Fibroblast of the aortic adventitia (primary cell): ENCODE data around the gene TGOLN2. TPM values are rescaled to one million over a fixed set of nuclear protein-coding genes. Genes with fewer than 3 reads are reported as not detected.

ENCODE experiments used
- DNase-seq: peaks from one replicate; pipeline ENCODE4 v3.0.0-alpha.2; 2010; ENCODE audit warnings: low read depth
- H3K4me3 ChIP-seq: 2 replicates; pipeline ENCODE4 v1.5.1; 2011; ENCODE audit warnings: low read depth, mild to moderate bottlenecking, control low read depth, low read length, moderate library complexity
- total RNA-seq: library from RNA; depleted of rRNA; stranded (reverse); fragments of >200 nt; gene quantifications from 2 replicates; pipeline ENCODE4 v1.2.3, GENCODE V29; 2012; ENCODE audit warnings: low replicate concordance
- TF ChIP-seq, protein P1 (sequence below): IDR thresholded peaks from 2 replicates; pipeline ENCODE4 v1.5.1; 2011; ENCODE audit warnings: mild to moderate bottlenecking, low read length, control low read depth, inconsistent platforms; ENCODE audit not compliant: insufficient read depth

Gene TGOLN2
- total RNA-seq, 1 donor = 112 TPM

DNA sequence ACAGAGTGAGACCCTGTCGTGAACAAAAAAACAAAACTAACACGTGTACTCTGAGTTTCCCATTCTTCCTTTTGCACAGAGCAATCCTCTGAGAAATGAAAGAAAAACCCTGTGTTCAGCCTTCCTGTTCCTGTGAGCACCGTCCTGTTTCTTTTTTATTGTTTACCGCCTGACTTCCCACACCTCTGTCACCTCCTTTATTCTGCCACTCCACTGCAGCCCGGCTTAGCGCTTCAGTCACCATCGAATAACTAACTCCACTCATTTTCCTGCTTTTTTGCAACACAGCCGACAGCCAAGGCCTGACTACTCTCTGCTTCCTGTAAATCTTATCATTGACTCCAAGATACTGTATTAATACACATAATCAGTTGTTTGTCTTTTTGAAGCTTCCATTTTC lies 40.9 kb downstream of the TGOLN2 start:
- TF ChIP-seq, protein P1, sequence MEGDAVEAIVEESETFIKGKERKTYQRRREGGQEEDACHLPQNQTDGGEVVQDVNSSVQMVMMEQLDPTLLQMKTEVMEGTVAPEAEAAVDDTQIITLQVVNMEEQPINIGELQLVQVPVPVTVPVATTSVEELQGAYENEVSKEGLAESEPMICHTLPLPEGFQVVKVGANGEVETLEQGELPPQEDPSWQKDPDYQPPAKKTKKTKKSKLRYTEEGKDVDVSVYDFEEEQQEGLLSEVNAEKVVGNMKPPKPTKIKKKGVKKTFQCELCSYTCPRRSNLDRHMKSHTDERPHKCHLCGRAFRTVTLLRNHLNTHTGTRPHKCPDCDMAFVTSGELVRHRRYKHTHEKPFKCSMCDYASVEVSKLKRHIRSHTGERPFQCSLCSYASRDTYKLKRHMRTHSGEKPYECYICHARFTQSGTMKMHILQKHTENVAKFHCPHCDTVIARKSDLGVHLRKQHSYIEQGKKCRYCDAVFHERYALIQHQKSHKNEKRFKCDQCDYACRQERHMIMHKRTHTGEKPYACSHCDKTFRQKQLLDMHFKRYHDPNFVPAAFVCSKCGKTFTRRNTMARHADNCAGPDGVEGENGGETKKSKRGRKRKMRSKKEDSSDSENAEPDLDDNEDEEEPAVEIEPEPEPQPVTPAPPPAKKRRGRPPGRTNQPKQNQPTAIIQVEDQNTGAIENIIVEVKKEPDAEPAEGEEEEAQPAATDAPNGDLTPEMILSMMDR = no peak
- H3K4me3 ChIP-seq = no peak overlapping the region
- no peak for DNase-seq

DNA sequence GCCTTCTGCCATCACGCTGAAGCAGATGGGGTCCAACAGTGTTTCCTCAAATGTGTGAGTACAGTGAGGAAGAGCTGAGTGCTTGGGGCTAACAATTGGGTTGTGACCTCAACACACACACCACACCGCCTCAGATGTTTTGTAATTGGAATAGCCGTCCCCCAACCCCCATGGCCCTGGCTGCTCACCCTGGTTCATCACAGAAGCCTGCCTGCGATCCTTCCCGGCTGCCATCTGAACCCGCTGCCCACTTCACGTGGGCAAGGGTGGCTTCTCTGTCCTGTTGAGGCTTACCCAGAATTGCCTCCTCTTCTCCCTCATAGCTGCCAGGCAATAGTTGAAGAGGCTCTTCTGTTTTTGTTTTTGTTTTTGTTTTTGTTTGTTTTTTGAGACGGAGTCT lies 44.1 kb downstream of the TGOLN2 start:
- TF ChIP-seq, protein P1 = no peak
- no peak overlapping the region for H3K4me3 ChIP-seq
- DNase-seq = no peak

DNA sequence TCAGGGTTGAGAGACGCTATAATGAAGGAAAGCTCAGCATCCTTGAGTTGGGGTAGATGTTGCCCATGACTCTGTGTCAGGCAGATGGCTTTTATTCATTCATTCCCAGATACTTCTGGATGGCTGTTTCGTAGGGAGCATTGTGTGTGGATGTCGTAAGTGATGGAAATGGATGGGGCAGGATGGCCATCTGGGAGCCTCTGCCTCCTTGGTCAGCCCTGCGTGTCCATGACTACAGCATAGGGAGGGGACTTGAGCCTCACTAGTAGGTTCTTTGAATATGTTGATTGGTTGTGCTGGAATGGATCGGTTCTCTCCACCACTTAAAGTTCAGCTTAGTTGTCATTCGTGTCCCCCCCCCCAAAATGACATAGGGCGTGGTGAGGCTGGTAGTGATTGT lies 44.9 kb downstream of the TGOLN2 start:
- H3K4me3 ChIP-seq = no peak overlapping the region
- TF ChIP-seq, protein P1 = no peak
- DNase-seq = no peak

DNA sequence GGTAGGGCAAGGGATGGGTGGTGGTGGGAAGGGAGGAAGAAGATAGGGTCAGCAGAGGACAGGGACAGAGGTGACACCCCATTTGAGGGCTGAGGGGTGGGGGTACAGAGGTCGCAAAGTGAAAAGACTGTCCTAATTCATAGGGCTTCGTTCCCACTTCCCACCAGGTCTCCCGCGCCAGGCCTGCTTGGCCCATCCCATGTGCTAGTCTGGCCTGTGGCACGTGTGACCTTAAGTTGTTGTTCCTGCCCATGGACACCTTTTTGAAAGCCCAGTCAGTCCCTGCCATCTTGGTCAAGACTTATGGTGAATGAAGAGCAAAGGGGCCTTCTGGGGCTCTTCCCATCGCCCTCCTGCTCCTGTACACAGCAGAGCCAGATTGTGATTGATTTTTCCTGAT lies 46.2 kb downstream of the TGOLN2 start:
- no peak for DNase-seq
- no peak overlapping the region for H3K4me3 ChIP-seq
- TF ChIP-seq, protein P1 = no peak

DNA sequence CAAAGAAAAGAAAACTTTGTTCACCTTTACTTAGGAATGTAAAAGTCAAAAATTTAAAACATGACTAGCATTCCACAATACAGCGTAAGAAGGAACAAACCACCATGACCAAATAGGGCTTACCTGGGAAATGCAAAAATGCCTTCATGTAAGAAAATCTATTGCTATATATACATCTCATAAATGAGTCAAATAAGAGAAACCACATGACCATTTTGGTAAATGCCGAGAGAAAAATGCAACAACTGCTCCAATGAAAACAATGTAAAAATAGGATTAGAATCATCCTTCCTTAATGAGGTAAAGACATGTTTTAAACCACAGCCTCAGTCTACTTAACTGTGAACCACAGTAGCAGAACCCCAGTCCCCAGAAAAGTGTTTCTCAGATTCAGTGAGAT lies 49.4 kb downstream of the TGOLN2 start:
- TF ChIP-seq, protein P1 = no peak
- H3K4me3 ChIP-seq = no peak overlapping the region
- DNase-seq = peak; percentile 75

DNA sequence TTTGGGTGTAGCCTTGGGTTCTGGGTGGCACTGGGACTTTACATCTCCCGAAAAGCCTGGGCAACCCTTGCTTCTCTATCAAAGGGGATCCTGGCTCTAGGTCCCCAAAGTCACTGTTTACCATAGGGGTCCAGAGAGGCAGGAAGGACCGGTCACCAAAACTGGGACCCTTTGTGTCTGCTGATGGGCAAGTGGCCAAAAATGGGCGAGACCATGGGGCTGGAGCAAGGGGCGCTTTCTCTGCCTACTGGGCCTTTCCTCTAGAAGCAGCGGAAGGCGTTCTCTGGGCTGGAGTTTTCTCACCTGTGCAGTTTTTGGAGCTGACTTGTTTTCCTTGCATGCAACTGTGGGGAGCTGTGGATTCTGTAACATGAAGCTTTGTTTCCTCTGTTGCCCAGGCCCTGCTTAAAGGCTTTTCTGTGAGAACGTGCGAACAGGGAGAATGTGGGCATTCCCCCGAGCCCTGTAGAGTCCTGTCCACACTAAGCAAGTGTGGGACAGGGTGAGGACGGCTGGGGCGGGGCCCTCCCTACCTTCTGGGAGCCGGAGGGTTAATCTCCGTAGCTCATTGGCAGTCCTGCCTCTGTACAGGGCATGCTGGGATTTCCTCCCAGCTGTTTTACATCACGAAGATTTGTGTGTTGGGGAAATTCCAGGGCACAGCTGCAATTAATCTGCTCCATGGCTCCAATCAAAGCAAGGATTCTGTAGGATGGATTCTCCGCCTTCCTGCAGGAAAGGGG lies 50.2 kb downstream of the TGOLN2 start:
- TF ChIP-seq, protein P1 = no peak
- peak overlapping the region; percentile 22 for H3K4me3 ChIP-seq
- DNase-seq = peak; percentile 94
